Measurements from ENCODE around the gene PRKD3.

PRKD3 gene

GRCh38 chr2:37324786-37325624 is at the start of gene PRKD3:
PRKD3 (minus strand) TSS chr2:37324833; CDS start chr2:37316524, 8,309 bp downstream.
- no peak for DNase-seq (ENCODE audit: low read depth, low spot score)

GRCh38 chr2:37372000-37372399 is 47.4 kb upstream of the PRKD3 start:
- DNase-seq (ENCODE audit: low read depth, low spot score): no peak

GRCh38 chr2:37370666-37371065 is 46.0 kb upstream of the PRKD3 start:
- no peak for DNase-seq (ENCODE audit: low read depth, low spot score)

GRCh38 chr2:37367984-37368383 is 43.4 kb upstream of the PRKD3 start:
- DNase-seq (ENCODE audit: low read depth, low spot score): no peak

GRCh38 chr2:37367310-37367709 is 42.7 kb upstream of the PRKD3 start:
- DNase-seq (ENCODE audit: low read depth, low spot score): no peak

- no peak for DNase-seq (ENCODE audit: low read depth, low spot score)
These were observed 42.1 kb upstream of the PRKD3 start for GRCh38 chr2:37366773-37367172.

- no peak for DNase-seq (ENCODE audit: low read depth, low spot score)
These were observed 41.0 kb upstream of the PRKD3 start for GRCh38 chr2:37365669-37366068.

- no peak for DNase-seq (ENCODE audit: low read depth, low spot score)
These were observed 39.7 kb upstream of the PRKD3 start for GRCh38 chr2:37364351-37364750.

GRCh38 chr2:37361994-37362698 is 37.5 kb upstream of the PRKD3 start:
- DNase-seq (ENCODE audit: low read depth, low spot score): no peak

GRCh38 chr2:37361216-37361815 is 36.7 kb upstream of the PRKD3 start:
- no peak for DNase-seq (ENCODE audit: low read depth, low spot score)

- DNase-seq (ENCODE audit: low read depth, low spot score): no peak
These were observed 33.8 kb upstream of the PRKD3 start for GRCh38 chr2:37358466-37358865.

- no peak for DNase-seq (ENCODE audit: low read depth, low spot score)
These were observed 32.9 kb upstream of the PRKD3 start for GRCh38 chr2:37357530-37357929.

GRCh38 chr2:37357069-37357468 is 32.4 kb upstream of the PRKD3 start:
- DNase-seq (ENCODE audit: low read depth, low spot score): no peak

GRCh38 chr2:37356299-37356698 is 31.7 kb upstream of the PRKD3 start:
- no peak for DNase-seq (ENCODE audit: low read depth, low spot score)

- DNase-seq (ENCODE audit: low read depth, low spot score): no peak
These were observed 31.1 kb upstream of the PRKD3 start for GRCh38 chr2:37355735-37356134.

GRCh38 chr2:37354531-37354930 is 29.9 kb upstream of the PRKD3 start:
- DNase-seq (ENCODE audit: low read depth, low spot score): no peak

- no peak for DNase-seq (ENCODE audit: low read depth, low spot score)
These were observed 25.4 kb upstream of the PRKD3 start for GRCh38 chr2:37350034-37350433.

- no peak for DNase-seq (ENCODE audit: low read depth, low spot score)
These were observed 24.7 kb upstream of the PRKD3 start for GRCh38 chr2:37349231-37349860.

GRCh38 chr2:37348155-37348554 is 23.5 kb upstream of the PRKD3 start:
- DNase-seq (ENCODE audit: low read depth, low spot score): no peak

GRCh38 chr2:37344453-37345361 is 20.1 kb upstream of the PRKD3 start, which contains the start of gene QPCT:
QPCT (plus strand) TSS chr2:37344630; CDS start chr2:37344732, 102 bp downstream.
- DNase-seq (ENCODE audit: low read depth, low spot score): no peak

All from brain pericyte (primary cell).